HS-27A (cell line): ENCODE data around the gene CDV3.

Source experiments
- DNase-seq: peaks from one replicate; pipeline ENCODE4 v3.0.0-alpha.2; 2012; ENCODE audit warnings: low read depth, missing footprints

Gene CDV3

DNA sequence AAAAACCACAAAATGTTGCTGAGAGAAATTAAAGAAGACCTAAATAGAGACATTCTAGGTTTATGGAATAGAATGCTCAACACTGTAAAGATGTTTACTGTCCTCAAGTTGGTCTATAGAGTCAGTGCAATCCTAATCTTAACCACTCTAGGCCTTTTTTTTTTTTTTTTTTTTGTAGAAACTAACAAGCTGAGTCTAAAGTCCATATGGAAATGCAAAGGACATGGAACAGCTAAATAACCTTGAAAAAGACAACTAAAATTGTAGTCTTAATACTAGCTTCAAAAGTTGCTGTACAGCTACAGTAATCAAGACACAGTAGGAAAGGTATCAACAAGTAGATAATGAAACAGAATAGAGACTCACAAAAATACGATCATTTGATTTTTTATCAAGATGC, 32.9 kb downstream of the CDV3 start:
- DNase-seq: no peak

GRCh38 chr3:133606902-133607301, 33.4 kb downstream of the CDV3 start:
- no peak for DNase-seq

DNA sequence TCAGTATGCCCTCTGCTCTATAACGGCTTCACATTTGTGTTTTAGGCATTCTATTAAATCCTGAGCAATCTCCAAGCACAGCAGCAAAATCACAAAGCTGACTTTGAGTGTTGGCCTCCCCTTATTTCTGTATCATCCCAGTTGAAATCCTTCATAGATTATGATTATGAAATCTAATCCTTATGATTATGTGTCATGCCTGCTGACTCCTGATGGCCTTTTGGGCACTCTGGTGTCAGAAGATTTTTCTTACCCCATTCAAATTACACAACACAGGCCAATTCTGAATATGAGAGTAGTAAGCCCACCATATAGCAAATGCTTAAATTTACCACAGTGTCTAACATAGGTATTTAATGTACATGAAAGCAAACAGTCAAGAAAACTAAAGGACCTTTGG, 34.3 kb downstream of the CDV3 start:
- DNase-seq: no peak

GRCh38 chr3:133608388-133608787, 34.9 kb downstream of the CDV3 start:
- DNase-seq: no peak

DNA sequence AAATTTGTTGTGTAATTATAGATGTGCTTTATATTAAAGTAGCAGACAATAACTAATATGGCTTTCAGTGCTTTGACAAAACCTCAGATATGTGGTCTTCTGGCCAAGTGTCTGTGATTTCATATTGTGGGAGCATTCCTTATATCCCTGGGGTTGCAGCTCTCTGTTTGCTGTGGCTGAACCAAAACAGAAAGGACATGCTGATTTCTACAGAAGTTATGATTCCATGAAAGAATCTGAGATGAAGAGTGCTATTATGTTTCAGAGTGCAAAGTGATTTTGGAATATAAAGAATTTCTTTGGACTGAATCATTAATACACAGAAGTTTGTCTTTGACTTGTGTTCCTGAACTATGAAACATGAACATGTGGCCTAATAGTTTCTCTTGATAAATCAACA, 36.5 kb downstream of the CDV3 start:
- no peak for DNase-seq

DNA sequence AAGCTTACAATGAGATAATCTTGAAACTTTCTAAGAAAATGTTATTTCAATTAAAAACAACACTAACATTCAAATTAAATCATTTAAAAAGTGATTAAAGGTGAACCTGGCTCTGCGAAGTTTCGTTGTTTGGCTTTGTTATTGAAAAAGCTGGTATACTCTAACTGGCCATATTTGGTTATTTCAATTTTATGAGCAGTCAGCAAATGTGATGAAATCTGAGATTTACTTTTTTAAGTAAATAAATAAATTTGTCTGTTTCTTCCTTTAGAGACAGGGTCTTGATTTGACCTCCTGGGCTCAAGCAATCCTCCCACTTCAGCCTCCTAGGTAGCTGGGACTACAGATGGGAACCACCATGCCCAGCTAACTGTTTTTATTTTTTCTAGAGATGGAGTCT, 38.0 kb downstream of the CDV3 start:
- no peak for DNase-seq

GRCh38 chr3:133620066-133620784, 46.7 kb downstream of the CDV3 start:
- DNase-seq: no peak

- no peak for DNase-seq
Measured at GRCh38 chr3:133627789-133628188, 54.3 kb downstream of the CDV3 start.

- DNase-seq: no peak
Measured at GRCh38 chr3:133629146-133629545, 55.7 kb downstream of the CDV3 start.

- no peak for DNase-seq
Measured at GRCh38 chr3:133633439-133633838, 60.0 kb downstream of the CDV3 start.
